ENCODE measurements around the gene SH3GL2.

SH3GL2 gene

GRCh38 chr9:17580119-17580518 is 1.3 kb downstream of the SH3GL2 start:
- TF ChIP-seq CTCF (IDR thresholded peaks at IDR 0.05; ENCODE audit: low read depth, low read length, missing control alignments) = no peak
- in situ Hi-C loops (cut with HindIII; ENCODE audit: low sequenced_read_pairs) = no loop called here

GRCh38 chr9:17587113-17587512 is 8.2 kb downstream of the SH3GL2 start:
- H3K4me3 ChIP-seq (ENCODE audit: low read depth, low read length) = no peak overlapping the region
- no peak for TF ChIP-seq CTCF (IDR thresholded peaks at IDR 0.05; ENCODE audit: low read depth, low read length, missing control alignments)
- no peak for DNase-seq (ENCODE audit: low read depth)
- in situ Hi-C loops (cut with HindIII; ENCODE audit: low sequenced_read_pairs) = no loop called here

More at GRCh38 chr9:17580119-17580518, 1.3 kb downstream of the SH3GL2 start:
- no peak overlapping the region for H3K4me3 ChIP-seq (ENCODE audit: low read depth, low read length)
- DNase-seq (ENCODE audit: low read depth) = no peak

- no peak overlapping the region for H3K4me3 ChIP-seq (ENCODE audit: low read depth, low read length)
- DNase-seq (ENCODE audit: low read depth) = no peak
- in situ Hi-C loops (cut with HindIII; ENCODE audit: low sequenced_read_pairs) = no loop called here
- TF ChIP-seq CTCF (IDR thresholded peaks at IDR 0.05; ENCODE audit: low read depth, low read length, missing control alignments) = no peak
These were observed 9.5 kb downstream of the SH3GL2 start for GRCh38 chr9:17588395-17588794.

GRCh38 chr9:17588941-17589340 is 10.1 kb downstream of the SH3GL2 start:
- no peak for TF ChIP-seq CTCF (IDR thresholded peaks at IDR 0.05; ENCODE audit: low read depth, low read length, missing control alignments)

GRCh38 chr9:17589771-17590170 is 10.9 kb downstream of the SH3GL2 start:
- in situ Hi-C loops (cut with HindIII; ENCODE audit: low sequenced_read_pairs) = no loop called here
- H3K4me3 ChIP-seq (ENCODE audit: low read depth, low read length) = no peak overlapping the region
- no peak for DNase-seq (ENCODE audit: low read depth)
- no peak for TF ChIP-seq CTCF (IDR thresholded peaks at IDR 0.05; ENCODE audit: low read depth, low read length, missing control alignments)

More at GRCh38 chr9:17588941-17589340, 10.1 kb downstream of the SH3GL2 start:
- no peak for DNase-seq (ENCODE audit: low read depth)
- in situ Hi-C loops (cut with HindIII; ENCODE audit: low sequenced_read_pairs) = no loop called here
- no peak overlapping the region for H3K4me3 ChIP-seq (ENCODE audit: low read depth, low read length)

- TF ChIP-seq CTCF (IDR thresholded peaks at IDR 0.05; ENCODE audit: low read depth, low read length, missing control alignments) = no peak
- in situ Hi-C loops (cut with HindIII; ENCODE audit: low sequenced_read_pairs) = no loop called here
These were observed 16.1 kb downstream of the SH3GL2 start for GRCh38 chr9:17594961-17595360.

GRCh38 chr9:17597977-17598376 is 19.1 kb downstream of the SH3GL2 start:
- TF ChIP-seq CTCF (IDR thresholded peaks at IDR 0.05; ENCODE audit: low read depth, low read length, missing control alignments) = no peak
- H3K4me3 ChIP-seq (ENCODE audit: low read depth, low read length) = no peak overlapping the region
- in situ Hi-C loops (cut with HindIII; ENCODE audit: low sequenced_read_pairs) = no loop called here
- no peak for DNase-seq (ENCODE audit: low read depth)

More at GRCh38 chr9:17594961-17595360, 16.1 kb downstream of the SH3GL2 start:
- no peak overlapping the region for H3K4me3 ChIP-seq (ENCODE audit: low read depth, low read length)
- no peak for DNase-seq (ENCODE audit: low read depth)
